GM12891 (cell line): ENCODE measurements around the gene PBLD.

Source experiments
- DNase-seq: peaks from one replicate; pipeline ENCODE4 v3.0.0; 2011; ENCODE audit warnings: low spot score; ENCODE audit not compliant: insufficient read length
- FAIRE-seq: peaks from 2 replicates; lab custom pipeline; 2011; peaks lifted over from hg19 to GRCh38; lab: Jason Lieb, UNC
- PAX5 ChIP-seq: IDR thresholded peaks from 2 replicates; pipeline ENCODE4 v1.6.1; 2011; ENCODE audit warnings: low read length, moderate library complexity, mild to moderate bottlenecking; ENCODE audit not compliant: insufficient read depth, severe bottlenecking
- POLR2A ChIP-seq: IDR thresholded peaks from 2 replicates; pipeline ENCODE4 v1.6.1; 2011; ENCODE audit warnings: low read depth, low read length, control low read depth
- POLR2AphosphoS5 ChIP-seq: IDR thresholded peaks from 2 replicates; pipeline ENCODE4 v1.6.1; 2011; ENCODE audit warnings: low read depth, low read length, control low read depth
- POU2F2 ChIP-seq: IDR thresholded peaks from 2 replicates; pipeline ENCODE4 v1.6.1; 2011; ENCODE audit warnings: low read depth, mild to moderate bottlenecking, control low read depth, low read length, moderate library complexity
- SPI1 ChIP-seq: IDR thresholded peaks from 2 replicates; pipeline ENCODE4 v1.6.1; 2011; ENCODE audit warnings: low read depth, low read length, control low read depth
- TAF1 ChIP-seq: IDR thresholded peaks from 2 replicates; pipeline ENCODE4 v1.6.1; 2011; ENCODE audit warnings: low read depth, low read length, control low read depth

PBLD gene

DNA sequence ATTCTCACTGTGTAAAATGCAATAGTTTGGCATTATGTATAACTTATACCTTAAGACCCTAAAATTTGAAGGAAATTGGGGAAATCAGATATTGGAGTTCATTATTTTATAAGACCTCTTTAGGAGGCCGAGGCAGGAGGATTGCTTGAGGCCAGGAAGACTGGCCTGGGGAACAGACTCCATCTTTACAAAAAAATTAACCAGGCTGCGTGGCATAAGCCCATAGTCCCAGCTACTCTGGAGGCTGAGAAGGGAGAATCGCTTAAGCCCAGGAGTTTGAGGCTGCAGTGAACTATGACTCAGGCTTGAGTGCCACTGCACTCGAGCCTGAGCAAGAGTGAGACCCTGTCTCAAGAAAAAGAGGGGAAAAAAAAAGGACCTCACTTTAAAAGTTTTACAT lies 14.0 kb upstream of the PBLD start:
- no peak; the same call in 1 of the 2 replicates for TF ChIP-seq POLR2A
- 0 out of 2 replicates have a peak, but pooled peaks have one; percentile 33 for TF ChIP-seq POLR2AphosphoS5
- DNase-seq (no peak), FAIRE-seq (no peak)

DNA sequence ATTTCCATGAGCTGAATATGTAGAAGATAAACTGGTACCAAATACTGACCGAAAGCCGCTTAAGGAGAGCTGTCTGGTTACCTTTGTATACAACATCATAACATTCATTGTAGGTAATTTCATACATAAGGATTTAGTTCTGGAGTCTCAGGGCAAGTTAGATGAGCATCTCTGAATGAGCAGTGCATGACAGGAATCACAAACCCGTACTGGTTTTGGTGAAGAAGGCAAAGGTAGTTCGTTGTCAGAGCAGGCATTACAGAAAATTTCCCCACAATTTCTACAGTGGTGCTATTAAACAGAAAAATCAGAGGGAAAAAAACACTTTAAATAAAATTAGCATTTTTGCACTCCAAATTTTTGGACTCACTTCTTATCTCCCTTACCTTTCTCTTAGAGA lies 12.9 kb upstream of the PBLD start:
- no peak for DNase-seq
- FAIRE-seq, result no peak
- TF ChIP-seq POLR2A (0 out of 2 replicates have a peak, but pooled peaks have one; percentile 21), POU2F2 (no peak)

DNA sequence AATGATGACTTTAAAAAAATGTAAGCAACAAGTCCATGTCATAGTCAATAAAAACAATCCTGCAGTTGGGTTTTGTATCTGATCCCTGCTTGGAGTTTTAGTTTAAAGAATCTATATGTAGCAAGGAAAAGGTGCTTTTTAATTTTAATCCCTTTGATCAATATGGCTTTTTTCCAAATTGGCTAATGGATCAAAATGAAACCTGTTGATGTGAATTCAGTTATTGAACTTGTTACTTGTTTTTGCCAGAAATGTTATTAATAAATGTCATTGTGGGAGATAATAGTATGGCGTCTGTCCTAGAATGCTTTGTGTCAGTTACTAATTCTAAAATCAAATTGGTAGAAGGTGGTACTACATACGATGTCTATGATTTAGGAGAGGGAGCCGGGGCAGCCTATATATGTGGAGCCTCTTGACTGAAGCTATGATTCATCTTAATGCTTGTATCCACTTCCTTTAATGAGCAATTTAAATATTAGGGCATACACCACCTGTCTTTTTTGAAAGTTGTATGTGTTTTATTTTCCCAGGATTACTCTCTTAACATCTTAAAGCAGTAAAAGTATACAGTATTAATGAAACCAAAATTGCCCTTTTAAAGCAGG lies 10.3 kb upstream of the PBLD start:
- TF ChIP-seq PAX5 (no peak), POLR2AphosphoS5 (no peak), TAF1 (no peak), POU2F2 (no peak), POLR2A (no peak), SPI1 (no peak)
- DNase-seq (no peak), FAIRE-seq (no peak)

DNA sequence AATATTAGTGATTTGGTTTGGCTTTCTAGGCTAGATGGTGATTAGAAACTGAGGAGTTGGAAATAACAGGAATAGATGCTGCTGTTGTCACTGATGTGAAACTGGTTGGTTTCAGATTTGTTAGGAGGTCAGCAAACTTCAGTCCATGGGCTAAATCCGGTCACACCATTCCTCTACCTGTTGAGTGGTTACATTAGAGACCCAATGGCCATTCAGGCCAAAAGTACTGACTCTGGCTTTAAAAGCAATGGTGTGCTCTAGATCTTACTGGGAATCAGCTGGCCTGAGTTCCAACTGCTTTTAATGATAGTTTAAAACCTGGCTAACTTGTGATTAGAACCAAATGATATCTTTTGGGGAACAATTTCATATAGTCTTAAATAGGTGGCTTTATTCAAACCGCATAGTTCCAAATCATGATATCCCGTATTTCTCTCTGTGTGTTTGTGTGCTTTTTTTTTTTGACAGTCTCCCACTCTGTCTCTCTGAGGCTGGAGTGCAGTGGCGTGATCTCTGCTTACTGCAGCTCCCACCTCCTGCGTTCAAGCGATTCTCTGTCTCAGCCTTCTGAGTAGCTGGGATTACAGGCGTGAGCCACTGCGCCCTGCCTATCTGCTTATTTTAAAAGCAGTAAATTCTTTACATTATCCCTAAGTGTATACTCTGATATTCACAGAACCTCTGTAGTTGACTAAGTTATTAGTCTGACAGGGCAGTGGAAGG lies 7.8 kb upstream of the PBLD start:
- DNase-seq (no peak), FAIRE-seq (no peak)
- TF ChIP-seq SPI1 (no peak), POLR2AphosphoS5 (no peak), POU2F2 (no peak), PAX5 (no peak), POLR2A (no peak), TAF1 (no peak)

DNA sequence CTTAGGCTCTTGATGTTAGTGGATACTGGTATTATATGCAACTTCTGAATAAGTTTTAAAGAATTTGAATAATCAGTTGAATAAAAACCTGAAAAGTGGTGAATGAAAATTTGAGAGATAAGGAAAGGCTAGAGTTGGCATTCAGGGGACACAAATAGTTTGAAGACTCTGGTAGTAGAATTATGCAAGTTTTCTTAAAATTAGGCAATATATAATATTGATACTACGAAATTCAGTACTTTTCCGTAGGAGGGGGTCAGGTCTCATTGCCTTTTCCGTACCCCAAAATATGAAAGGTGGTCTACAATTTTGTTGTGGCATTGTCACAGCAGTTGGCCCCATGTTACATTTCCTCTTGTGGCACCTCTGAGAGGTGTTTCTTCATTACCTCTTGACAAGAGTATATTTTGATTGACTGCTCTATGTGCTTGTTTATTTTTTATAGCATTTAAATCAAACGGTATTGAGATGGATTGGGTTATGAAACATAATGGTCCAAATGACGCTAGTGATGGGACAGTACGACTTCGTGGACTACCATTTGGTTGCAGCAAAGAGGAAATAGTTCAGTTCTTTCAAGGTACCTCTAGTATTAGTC lies 4.1 kb upstream of the PBLD start:
- TF ChIP-seq SPI1, result no peak
- no peak for TF ChIP-seq POLR2AphosphoS5
- TF ChIP-seq POLR2A, result no peak
- TF ChIP-seq TAF1, result no peak
- no peak for TF ChIP-seq POU2F2
- TF ChIP-seq PAX5, result no peak
- no peak for DNase-seq
- FAIRE-seq, result no peak

DNA sequence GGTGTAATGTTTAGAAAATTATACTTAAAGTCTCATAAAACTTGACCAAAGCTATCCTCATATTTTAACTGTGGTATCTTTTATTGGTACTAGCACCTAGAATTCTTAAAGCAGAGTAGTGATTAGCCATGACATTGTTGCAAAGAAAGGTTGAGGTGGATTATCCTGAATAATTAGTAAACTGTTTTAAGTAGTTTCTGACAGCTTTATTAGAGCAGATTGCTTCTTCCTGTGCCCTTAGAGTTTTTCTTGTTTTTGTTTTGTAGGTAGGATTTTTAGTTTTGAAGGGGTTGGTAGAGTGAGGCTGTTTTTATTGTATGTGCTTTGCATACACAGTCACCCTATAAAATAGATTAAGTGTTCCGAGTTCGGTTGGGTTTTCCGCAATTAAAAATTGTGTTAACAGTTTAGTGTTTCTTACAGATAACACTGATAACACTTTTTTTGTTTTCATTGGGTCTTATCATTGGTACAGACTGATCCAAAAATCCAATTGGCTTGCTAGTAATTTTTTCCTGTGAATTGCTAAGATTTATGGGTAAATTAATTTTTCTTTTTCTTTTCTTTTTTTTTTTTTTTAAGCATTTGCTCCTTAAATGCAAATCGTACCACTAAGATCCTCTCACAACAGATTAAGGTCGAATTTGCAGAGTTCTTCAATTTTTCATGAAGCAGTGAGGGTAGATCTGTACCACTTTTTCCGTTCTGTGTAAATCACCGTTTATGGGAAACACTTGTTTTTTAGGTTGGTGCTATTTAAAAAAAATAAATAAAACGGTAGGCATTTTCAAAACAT lies 2.1 kb upstream of the PBLD start:
- TF ChIP-seq TAF1 (no peak), POU2F2 (no peak), POLR2AphosphoS5 (no peak), SPI1 (no peak), PAX5 (no peak), POLR2A (no peak)
- FAIRE-seq, result no peak
- no peak for DNase-seq

DNA sequence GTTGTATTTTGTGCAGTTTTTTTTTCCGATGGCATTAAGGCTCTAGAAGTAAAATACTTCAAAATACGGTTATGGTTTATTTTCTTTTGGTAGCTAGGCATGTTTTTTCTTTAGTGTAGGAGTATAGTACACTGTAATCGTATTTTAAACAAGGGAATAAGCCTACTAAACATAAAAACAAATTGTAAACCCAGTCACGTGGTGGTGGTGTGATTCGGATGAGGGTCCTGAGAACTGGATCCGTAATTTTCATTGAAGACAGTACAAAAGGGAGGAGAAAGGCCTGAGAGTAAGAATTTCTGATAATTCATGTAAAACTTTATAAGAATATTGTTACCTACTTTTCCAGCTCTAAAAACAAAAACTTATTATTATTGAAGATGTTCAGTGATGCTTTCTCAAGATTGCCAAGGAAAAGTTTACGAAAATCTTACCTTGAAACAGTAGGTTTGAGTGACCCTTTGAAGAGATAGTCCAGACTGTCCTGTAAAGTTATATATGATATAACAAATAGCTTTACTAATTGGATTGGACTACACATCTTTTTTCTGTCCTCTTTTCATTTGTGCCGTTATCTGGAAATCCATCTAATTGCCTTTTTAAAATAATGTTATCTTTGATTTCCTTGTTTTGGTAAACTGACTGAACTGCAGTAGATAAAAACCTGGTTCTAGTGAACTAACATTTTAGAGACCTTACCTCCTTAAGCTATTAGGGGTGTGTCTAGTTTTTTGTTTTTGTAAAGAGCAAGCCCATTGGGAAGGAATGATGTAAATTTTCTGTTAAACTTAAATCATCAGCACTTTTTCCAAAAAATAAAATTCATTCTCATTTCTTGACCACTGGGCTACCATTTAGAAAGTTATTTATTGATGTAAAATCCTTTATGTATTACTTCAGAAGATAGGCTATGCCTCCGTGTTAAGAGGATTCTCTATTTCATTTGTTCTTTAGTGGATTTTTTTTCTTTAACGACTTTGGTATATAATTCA lies 1.0 kb upstream of the PBLD start:
- FAIRE-seq (no peak), DNase-seq (no peak)
- TF ChIP-seq POLR2A (no peak), POU2F2 (no peak), TAF1 (no peak), PAX5 (no peak), POLR2AphosphoS5 (no peak), SPI1 (no peak)

DNA sequence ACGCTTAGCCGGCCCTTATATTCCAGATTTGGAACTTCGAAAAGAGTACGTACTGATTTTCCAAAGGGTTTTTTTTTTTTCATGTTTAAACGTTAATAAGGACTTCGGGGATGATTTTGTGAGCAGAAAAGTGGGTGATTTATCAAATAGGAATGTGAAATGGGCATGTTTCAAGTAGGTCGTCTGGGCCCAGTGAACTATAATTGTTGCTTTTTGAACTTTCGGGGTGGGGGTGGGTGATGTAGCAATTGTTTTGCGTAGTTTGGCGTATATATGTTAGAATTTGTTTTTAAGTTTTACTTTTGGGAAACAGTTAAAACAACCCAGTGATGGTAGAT lies 299 bp upstream of the PBLD start:
- FAIRE-seq (no peak), DNase-seq (no peak)
- no peak for TF ChIP-seq PAX5
- TF ChIP-seq POU2F2, result no peak
- TF ChIP-seq SPI1, result no peak
- no peak for TF ChIP-seq TAF1
- TF ChIP-seq POLR2A, result no peak; the same call in 1 of the 2 replicates
- no peak for TF ChIP-seq POLR2AphosphoS5
